AG04450 (cell line): Measurements from ENCODE around the gene KCNJ4. TPM values are rescaled to one million over a fixed set of nuclear protein-coding genes. Genes with fewer than 3 reads are reported as not detected.

Experiments used
- CTCF ChIA-PET: fragments of 300-600, 350-600 bp; formaldehyde crosslinking; extraction: SDS; loops from one replicate; lab custom pipeline; 2022; ENCODE audit warnings: antibody characterized with exemption, inconsistent platforms; lab: Charles Lee
- POLR2A ChIA-PET: fragments of 350-600 bp; formaldehyde crosslinking; extraction: SDS; loops from one replicate; lab custom pipeline; 2021; ENCODE audit warnings: antibody characterized with exemption, inconsistent platforms; lab: Yijun Ruan, JAX
- DNase-seq: peaks from one replicate; pipeline ENCODE4 v3.0.0-alpha.2; 2011; ENCODE audit warnings: low read depth, low spot score
- H3K27ac ChIP-seq: one replicate; pipeline ENCODE4 v1.5.1; 2012; ENCODE audit warnings: low read depth, low read length, control low read depth
- H3K27me3 ChIP-seq: one replicate; pipeline ENCODE4 v1.6.0; 2012; ENCODE audit warnings: low read length; ENCODE audit not compliant: control insufficient read depth, insufficient read depth
- H3K4me3 ChIP-seq: 2 replicates; pipeline ENCODE4 v1.5.1; 2011; ENCODE audit warnings: mild to moderate bottlenecking, low read depth, low read length, control low read depth
- H3K9me3 ChIP-seq: 2 replicates; pipeline ENCODE4 v1.5.1; 2012; ENCODE audit warnings: low read length; ENCODE audit not compliant: control insufficient read depth, insufficient read depth
- polyA plus RNA-seq: library from polyadenylated mRNA; depleted of rRNA; stranded (reverse); fragments of >200 nt; gene quantifications from 2 replicates; pipeline ENCODE4 v1.2.3, GENCODE V29; 2011
- TF ChIP-seq, protein P1 (sequence below): IDR thresholded peaks from 2 replicates; pipeline ENCODE4 v1.5.1; 2011; ENCODE audit warnings: low read depth, low read length, control low read depth, inconsistent platforms

KCNJ4 gene
- polyA plus RNA-seq, 1 experiment: not detected

DNA sequence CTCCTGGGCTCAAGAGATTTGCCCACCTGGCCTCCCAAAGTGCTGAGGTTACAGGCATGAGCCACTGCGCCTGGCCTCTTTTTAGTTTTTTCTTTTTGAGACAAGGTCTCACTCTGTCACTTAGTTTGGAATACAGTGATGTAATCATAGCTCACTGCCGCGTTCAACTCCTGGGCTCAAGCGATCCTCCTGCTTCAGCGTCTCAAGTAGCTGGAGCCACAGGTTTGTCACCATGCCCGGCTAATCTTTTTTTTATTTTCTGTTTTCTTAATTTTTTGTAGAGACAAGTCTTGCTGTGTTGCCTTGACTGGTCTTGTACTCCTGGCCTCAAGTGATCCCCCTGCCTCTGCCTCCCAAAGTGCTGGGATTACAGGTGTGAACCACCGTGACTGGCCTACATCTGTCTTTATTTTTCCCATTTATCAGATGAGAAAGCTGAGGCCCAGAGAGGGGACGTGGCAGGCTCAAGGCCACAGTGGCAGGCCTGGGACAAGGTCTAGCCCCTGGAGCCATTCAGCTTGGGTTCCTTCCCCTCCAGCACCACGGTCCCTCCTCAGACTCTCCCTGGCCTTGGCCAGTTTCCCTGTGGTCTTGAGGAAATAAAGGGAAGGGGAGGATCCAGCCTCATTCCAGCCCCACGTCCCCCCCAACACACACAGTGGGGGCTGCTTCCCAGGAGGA is 10.1 kb upstream of the KCNJ4 start:
- DNase-seq: no peak
- Histone ChIP-seq H3K9me3 (no peaks in the 10 kb centered on the region; the same call in 1 of the 2 replicates), H3K4me3 (no peak overlapping the region), H3K27ac (no peak overlapping the region), H3K27me3 (peaks cover 25% of the 10 kb centered on the region)
- CTCF ChIA-PET: interaction anchor here (0.7 kb wide), 1 partner anchor 52 kb away, joined by 3 read pairs; no protein-coding TSS in a partner anchor
- POLR2A ChIA-PET: no interaction called here
- TF ChIP-seq, protein P1, sequence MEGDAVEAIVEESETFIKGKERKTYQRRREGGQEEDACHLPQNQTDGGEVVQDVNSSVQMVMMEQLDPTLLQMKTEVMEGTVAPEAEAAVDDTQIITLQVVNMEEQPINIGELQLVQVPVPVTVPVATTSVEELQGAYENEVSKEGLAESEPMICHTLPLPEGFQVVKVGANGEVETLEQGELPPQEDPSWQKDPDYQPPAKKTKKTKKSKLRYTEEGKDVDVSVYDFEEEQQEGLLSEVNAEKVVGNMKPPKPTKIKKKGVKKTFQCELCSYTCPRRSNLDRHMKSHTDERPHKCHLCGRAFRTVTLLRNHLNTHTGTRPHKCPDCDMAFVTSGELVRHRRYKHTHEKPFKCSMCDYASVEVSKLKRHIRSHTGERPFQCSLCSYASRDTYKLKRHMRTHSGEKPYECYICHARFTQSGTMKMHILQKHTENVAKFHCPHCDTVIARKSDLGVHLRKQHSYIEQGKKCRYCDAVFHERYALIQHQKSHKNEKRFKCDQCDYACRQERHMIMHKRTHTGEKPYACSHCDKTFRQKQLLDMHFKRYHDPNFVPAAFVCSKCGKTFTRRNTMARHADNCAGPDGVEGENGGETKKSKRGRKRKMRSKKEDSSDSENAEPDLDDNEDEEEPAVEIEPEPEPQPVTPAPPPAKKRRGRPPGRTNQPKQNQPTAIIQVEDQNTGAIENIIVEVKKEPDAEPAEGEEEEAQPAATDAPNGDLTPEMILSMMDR: no peak

DNA sequence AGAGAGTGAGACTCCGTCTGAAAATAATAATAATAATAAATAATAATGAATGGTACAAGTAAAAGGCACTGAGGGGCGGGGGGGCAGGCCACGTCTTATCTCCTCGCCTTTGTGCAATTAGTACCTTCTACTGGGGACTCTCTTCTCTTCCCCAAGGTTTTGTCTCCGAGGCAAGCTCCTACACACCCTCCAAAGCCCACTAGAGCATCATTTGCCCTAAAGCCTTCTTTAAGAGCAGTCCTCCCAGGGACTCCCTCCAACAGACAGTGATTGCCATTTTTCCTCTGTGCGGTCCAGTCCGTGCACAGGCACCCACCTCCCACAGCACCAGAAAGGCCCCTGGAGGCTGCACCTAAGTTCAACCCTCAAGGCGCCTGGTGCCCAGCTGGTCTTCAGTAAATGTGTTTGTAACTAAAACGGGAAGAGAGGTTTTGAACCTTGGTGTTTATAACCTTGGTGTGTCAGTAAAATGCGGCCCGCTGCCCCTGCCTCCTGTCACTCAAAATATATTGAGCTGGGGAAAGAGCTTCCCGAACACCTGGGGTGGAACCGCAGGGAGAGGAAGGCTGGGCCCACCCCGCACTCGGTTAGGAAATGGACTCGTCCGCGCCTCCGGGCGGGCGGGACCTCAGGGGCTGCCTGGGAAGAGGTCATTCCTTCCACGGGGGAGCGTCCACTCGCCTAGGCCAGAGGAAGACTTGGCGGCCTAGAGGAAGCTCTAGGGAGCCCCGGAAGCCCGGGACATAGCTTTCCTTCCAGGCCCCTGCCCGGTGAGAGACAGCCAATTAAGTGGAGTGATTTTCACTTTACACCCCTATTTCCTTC is 8.2 kb upstream of the KCNJ4 start:
- DNase-seq: no peak
- POLR2A ChIA-PET: no interaction called here
- Histone ChIP-seq H3K9me3 (no peaks in the 10 kb centered on the region; the same call in 1 of the 2 replicates), H3K4me3 (no peak overlapping the region), H3K27me3 (peaks cover 38% of the 10 kb centered on the region), H3K27ac (no peak overlapping the region)
- CTCF ChIA-PET: no interaction called here
- TF ChIP-seq, protein P1: no peak

DNA sequence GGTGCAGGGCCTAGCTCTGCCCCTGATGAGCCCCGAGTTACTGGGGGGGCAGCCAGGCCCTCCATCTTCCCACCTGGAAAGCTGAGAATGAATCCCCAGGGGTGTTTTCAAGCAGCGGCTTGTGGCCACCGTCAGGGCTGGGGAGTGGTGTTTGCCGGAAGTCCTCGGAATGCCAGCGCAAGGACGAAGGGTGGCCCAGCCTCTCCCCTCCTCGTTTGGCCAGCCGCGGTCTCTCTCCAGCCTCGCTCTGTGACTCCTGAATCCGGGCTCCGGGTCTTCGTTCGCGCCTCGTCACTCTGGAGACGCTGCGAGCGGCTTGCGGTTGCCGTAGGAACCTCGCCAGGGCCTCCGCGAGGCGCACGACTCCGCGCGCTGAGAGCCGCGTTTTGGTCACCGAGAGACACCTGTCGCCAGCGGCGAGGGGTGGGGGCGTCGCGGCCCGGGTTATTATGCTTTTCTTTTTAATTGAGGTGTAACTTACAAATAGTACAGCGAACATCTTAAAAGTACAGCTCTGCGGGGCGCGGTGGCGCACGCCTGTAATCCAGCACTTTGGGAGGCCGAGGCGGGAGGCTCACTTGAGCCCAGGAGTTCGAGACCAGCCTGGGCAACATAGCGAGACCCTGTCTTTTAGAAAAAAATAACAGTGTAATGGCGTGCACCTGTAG is 6.5 kb upstream of the KCNJ4 start:
- Histone ChIP-seq H3K4me3 (no peak overlapping the region), H3K27me3 (peaks cover 52% of the 10 kb centered on the region), H3K27ac (no peak overlapping the region), H3K9me3 (no peaks in the 10 kb centered on the region)
- DNase-seq: peak; percentile 52
- TF ChIP-seq, protein P1: no peak
- ChIA-PET CTCF (interaction anchor here (0.8 kb wide), 1 partner anchor 111 kb away, joined by 3 read pairs; no protein-coding TSS in a partner anchor), POLR2A (interaction anchor here (0.7 kb wide), 2 partner anchors 19 to 60 kb away, joined by 3 to 4 read pairs; no protein-coding TSS in a partner anchor)

DNA sequence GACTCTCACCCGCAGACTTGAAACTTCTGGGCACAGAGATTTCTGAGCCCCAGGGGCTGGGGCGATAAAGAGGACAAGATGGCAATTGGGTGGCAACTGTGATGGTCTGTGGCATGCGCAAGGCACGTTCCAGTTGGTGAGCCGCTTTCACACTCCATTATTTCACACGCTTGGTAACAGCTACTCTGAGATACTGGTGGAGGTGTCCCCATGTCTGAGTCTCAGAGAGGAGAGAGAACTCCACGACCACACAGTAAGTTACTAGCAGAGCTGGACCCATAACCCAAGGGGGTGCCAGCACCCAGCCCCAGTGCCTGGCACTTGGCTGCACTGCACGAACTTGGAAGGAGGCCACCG is 6.0 kb upstream of the KCNJ4 start:
- H3K4me3 ChIP-seq: no peak overlapping the region
- CTCF ChIA-PET: no interaction called here

More for the DNA sequence above, 6.0 kb upstream of the KCNJ4 start:
- H3K27me3 ChIP-seq: peaks cover 57% of the 10 kb centered on the region
- H3K9me3 ChIP-seq: no peaks in the 10 kb centered on the region
- DNase-seq: no peak
- no peak overlapping the region for H3K27ac ChIP-seq
- POLR2A ChIA-PET: no interaction called here
- TF ChIP-seq, protein P1: no peak
